KOPT-K1 (cell line): Measurements from ENCODE around the gene AGAP1.

Experiments
- H3K27ac ChIP-seq: fragments of 200-600 bp; sonication (generic); 2 replicates; pipeline ENCODE4 v1.5.1; 2016; ENCODE audit warnings: antibody characterized with exemption, mild to moderate bottlenecking, low read depth, low read length; ENCODE audit not compliant: poor library complexity, severe bottlenecking
- H3K36me3 ChIP-seq: fragments of 200-600 bp; sonication (generic); 2 replicates; pipeline ENCODE4 v1.5.1; 2017; ENCODE audit warnings: antibody characterized with exemption, mild to moderate bottlenecking, low read length, moderate library complexity; ENCODE audit not compliant: insufficient read depth
- H3K9me3 ChIP-seq: fragments of 200-600 bp; sonication (generic); 2 replicates; pipeline ENCODE4 v1.5.1; 2017; ENCODE audit warnings: antibody characterized with exemption, low read length, mild to moderate bottlenecking; ENCODE audit not compliant: insufficient read depth, poor library complexity, severe bottlenecking

Gene AGAP1

GRCh38 chr2:235542733-235543127, 48.9 kb downstream of the AGAP1 start:
- Histone ChIP-seq H3K27ac (no peak overlapping the region), H3K9me3 (no peaks in the 10 kb centered on the region), H3K36me3 (no peaks in the 10 kb centered on the region)

DNA sequence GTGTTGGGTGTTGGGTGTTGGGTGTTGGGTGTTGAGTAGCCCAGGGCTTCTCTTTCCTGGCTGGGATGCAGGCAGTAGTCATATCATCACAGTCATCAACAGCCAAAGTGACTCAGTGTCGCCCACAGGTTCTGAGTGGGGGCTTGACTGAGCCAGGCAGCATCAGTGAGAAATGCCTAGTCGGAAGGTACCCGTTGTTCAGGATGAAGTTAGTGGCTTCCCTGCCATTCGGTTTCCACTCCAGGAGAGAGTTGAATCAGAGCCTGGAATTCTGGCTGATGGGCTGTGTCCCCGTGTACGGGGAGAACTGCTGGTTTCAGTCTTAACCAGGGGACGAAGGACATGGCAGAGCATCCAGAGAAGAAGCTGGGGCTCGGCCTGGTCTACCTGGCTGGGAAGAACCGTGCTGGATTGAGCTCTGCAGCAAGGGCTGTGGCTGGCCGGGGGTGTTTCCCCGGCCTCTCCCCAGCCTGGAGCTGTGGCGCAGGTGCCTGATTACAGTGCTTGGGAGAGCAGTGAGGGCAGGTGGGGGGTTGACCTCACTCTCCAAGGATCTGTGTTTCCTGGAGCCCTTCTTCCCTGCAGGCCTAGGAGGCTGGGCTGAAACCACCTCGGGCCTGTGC, 49.4 kb downstream of the AGAP1 start:
- H3K27ac ChIP-seq, result no peak overlapping the region
- H3K36me3 ChIP-seq, result no peaks in the 10 kb centered on the region
- H3K9me3 ChIP-seq, result no peaks in the 10 kb centered on the region

- Histone ChIP-seq H3K9me3 (no peaks in the 10 kb centered on the region), H3K27ac (no peak overlapping the region), H3K36me3 (no peaks in the 10 kb centered on the region)
These were observed 50.2 kb downstream of the AGAP1 start for GRCh38 chr2:235543851-235544688.

GRCh38 chr2:235544689-235544969, 50.8 kb downstream of the AGAP1 start:
- H3K27ac ChIP-seq, result no peak overlapping the region

GRCh38 chr2:235545339-235546150, 51.7 kb downstream of the AGAP1 start:
- H3K27ac ChIP-seq, result no peak overlapping the region

More at GRCh38 chr2:235544689-235544969, 50.8 kb downstream of the AGAP1 start:
- no peaks in the 10 kb centered on the region for H3K9me3 ChIP-seq
- H3K36me3 ChIP-seq, result no peaks in the 10 kb centered on the region

GRCh38 chr2:235546151-235546435, 52.2 kb downstream of the AGAP1 start:
- no peaks in the 10 kb centered on the region for H3K9me3 ChIP-seq
- no peak overlapping the region for H3K27ac ChIP-seq
- no peaks in the 10 kb centered on the region for H3K36me3 ChIP-seq

More at GRCh38 chr2:235545339-235546150, 51.7 kb downstream of the AGAP1 start:
- H3K9me3 ChIP-seq, result no peaks in the 10 kb centered on the region
- no peaks in the 10 kb centered on the region for H3K36me3 ChIP-seq

DNA sequence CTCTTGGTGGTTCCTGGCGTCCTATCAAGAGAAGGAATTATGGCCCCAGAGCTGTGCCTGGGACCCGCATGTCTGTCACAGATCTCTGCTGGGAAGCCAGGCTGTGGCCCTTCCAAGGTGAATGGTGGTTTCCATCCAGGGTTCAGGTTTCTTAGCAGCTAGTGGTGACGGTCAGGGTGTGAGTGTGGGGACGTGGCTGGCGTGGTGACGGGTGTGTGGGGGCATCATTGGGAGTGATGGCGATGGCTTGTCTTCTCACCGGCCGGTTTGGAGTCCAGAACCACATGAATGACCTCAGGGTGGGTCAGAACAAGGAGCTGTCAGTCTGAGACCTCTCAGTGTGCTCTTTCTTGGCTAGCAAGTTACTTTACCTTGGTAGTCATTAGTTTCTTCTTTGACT, 52.6 kb downstream of the AGAP1 start:
- Histone ChIP-seq H3K27ac (no peak overlapping the region), H3K36me3 (no peaks in the 10 kb centered on the region), H3K9me3 (no peaks in the 10 kb centered on the region)

- H3K9me3 ChIP-seq, result no peaks in the 10 kb centered on the region
- H3K36me3 ChIP-seq, result no peaks in the 10 kb centered on the region
- H3K27ac ChIP-seq, result no peak overlapping the region
These were observed 56.0 kb downstream of the AGAP1 start for GRCh38 chr2:235549735-235550377.

- Histone ChIP-seq H3K9me3 (no peaks in the 10 kb centered on the region), H3K27ac (no peak overlapping the region), H3K36me3 (no peaks in the 10 kb centered on the region)
These were observed 56.5 kb downstream of the AGAP1 start for GRCh38 chr2:235550378-235550760.

DNA sequence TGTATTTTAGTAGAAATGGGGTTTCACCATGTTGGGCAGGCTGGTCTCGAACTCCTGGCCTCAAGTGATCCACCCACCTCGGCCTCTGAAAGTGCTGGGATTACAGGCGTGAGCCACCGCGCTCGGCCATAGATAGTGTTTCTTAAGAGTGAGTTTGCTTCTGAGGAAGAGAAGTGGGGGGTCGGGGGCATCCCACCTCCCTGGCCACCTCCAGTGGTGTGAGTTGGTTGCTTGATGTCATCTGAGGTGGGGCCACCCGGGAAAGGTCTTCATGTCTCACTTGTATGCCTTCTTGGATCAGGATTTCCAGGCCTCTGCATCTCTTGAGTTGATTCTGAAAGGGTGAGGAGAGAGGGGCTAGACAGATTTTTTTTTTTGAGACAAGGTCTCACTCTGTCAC, 57.1 kb downstream of the AGAP1 start:
- no peak overlapping the region for H3K27ac ChIP-seq
- H3K9me3 ChIP-seq, result no peaks in the 10 kb centered on the region
- no peaks in the 10 kb centered on the region for H3K36me3 ChIP-seq

DNA sequence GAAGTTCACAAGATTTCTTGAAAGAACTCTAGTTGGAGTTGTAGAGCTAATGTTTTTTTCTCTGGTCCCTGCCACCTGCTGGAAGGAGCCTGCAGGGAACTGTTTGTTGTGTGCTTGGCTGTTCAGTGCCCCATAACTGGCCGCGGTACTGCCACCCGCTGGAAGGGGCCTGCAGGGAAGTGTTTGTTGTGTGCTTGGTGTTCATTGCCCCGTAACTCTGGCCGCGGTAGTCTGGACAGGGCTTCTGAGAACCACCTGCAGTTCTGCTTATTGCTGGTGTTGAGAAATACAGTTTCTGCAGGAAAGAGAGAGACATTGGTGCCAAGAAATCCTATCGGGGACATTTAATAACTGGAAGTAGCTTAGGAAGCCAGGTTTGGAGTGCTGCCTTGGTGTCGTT, 58.1 kb downstream of the AGAP1 start:
- Histone ChIP-seq H3K36me3 (no peaks in the 10 kb centered on the region), H3K27ac (no peak overlapping the region), H3K9me3 (no peaks in the 10 kb centered on the region)

GRCh38 chr2:235552671-235553070, 58.8 kb downstream of the AGAP1 start:
- Histone ChIP-seq H3K9me3 (no peaks in the 10 kb centered on the region), H3K36me3 (no peaks in the 10 kb centered on the region), H3K27ac (no peak overlapping the region)

- Histone ChIP-seq H3K9me3 (no peaks in the 10 kb centered on the region), H3K36me3 (no peaks in the 10 kb centered on the region), H3K27ac (no peak overlapping the region)
These were observed 59.4 kb downstream of the AGAP1 start for GRCh38 chr2:235553291-235553690.

- H3K36me3 ChIP-seq, result no peaks in the 10 kb centered on the region
- no peak overlapping the region for H3K27ac ChIP-seq
- H3K9me3 ChIP-seq, result no peaks in the 10 kb centered on the region
These were observed 59.9 kb downstream of the AGAP1 start for GRCh38 chr2:235553696-235554100.

DNA sequence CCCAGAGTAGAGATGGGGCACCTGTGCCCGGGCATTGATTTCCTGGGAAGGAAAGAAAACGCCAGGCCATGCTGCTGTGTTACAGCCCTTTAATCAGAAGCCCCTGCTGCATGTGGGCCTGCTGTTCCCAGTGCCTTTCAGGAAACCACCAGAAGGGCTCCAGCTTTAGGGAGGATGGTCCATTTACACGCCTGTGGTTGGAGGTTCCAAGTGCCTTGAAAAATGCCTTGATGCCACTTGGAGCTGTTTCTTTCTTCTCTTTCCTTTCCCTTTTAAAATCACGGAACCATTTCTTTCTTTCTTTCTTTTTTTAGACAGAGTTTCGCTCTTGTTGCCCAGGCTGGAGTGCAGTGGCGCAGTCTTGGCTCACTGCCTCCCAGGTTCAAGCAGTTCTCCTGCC, 60.5 kb downstream of the AGAP1 start:
- Histone ChIP-seq H3K36me3 (no peaks in the 10 kb centered on the region), H3K27ac (no peak overlapping the region)

More for the DNA sequence above, 60.5 kb downstream of the AGAP1 start:
- no peaks in the 10 kb centered on the region for H3K9me3 ChIP-seq
